DMS53 (cell line): ENCODE results near the gene SMAP2.

Experiments used
- DNase-seq: peaks from one replicate; lab custom pipeline; 2025; lab: John Stamatoyannopoulos, UW

The SMAP2 gene

DNA sequence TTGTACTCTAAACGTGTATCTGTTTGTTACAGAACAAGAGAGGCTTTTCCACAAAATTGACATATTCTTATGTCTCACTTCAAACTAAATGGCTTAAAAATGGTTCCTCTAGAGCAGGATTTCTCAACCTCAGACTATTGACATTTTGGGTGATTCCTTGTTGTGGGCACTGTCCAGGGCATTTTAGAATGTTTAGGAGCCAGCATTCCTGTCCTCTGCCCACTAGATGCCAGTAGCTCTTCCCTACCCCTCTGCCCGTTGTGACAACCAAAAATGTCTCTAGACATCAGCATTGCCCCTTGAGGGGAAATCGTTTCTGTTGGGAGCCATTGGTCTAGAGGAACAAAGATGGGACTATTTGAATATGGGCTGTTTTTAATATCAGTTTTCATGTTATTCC, 17.3 kb downstream of the SMAP2 start:
- no peak for DNase-seq

DNA sequence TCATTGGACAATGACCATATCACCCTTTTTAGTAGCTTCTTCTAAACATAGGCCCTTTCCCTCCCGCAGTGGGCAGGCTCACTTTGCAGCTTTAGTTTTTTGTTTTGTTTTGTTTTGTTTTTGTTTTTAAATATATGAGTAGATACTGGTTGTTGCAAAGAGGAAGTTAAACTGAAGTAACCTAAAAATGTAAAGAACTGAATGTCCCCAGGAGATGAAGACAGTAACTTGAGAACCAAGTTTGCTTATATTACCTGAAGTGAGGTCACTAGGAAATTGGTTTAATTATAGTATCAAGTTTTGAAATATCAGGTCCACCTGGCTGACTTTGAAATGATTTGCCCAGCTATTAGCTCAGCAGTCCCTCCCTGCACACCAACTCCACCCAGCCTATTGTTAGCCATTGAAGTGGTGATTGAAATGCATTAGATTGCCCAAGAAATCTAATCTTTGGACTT, 18.2 kb downstream of the SMAP2 start:
- DNase-seq: no peak

DNA sequence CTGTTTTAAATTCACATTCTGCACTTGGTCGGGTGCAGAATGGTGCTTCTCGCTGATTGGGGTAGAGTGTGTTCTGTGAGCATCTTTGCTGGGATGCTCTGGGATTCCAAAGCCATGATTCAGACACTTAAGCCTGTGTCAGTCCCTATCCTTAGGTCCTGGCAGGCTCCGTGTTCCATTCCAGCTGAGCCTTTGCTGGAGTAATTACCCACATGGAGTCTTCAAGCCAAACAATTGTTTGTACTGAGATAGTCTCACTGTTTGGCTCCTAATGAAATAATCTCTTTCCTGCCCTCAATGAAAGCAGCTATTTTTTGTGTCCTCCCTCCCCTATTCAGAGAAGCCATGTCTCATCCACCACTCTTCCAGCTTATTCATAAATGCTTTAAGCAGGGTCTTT, 18.7 kb downstream of the SMAP2 start:
- DNase-seq: no peak

DNA sequence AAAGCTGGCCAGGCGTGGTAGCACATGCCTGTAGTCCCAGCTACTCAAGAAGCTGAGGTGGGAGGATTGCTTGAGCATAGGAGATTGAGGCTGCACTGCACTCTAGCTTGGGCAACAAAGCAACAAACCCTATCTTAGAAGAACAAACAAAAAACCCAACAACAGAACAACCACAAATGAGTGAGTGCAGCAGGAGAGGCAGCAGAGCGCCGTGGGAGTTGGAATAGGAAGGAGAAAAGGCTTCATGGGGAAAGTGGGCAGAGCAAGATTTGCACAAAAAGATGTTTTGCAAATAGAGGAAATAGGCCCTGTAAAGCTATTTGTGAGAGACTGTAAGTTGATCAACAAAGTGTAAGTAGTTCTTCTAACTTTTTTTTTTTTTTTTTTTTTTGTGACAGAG, 19.6 kb downstream of the SMAP2 start:
- no peak for DNase-seq

DNA sequence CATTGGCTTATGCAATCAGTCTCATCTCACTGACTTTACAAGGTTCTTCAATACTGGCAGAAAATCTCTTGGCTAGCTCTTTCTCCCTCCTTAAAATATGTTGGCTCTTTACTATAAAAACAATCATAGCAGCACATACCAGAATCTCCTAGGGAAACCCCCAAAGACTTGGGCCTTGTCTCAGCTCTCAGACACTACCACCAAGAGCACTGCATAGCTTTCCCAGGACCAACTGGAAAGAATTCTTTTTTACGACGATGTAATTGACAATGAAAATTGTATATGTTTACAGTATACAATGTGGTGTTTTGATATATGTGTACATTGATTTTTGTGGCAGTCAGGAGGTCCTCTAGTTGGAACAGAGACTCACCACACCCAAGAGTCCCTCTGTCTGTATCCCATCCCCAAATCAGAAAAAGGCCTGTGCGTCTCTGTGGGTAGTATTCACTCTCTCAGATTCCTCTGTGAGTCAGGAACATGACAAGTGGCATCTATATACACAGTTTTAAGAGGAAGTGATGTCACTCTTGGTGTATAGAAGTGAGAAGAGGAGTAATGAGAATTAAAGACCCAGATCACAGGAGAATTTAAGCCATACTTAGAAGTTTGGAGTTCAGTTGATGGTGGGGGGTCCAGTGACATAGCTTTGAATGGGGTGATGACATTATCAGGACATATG, 21.1 kb downstream of the SMAP2 start:
- peak; percentile 69 for DNase-seq

DNA sequence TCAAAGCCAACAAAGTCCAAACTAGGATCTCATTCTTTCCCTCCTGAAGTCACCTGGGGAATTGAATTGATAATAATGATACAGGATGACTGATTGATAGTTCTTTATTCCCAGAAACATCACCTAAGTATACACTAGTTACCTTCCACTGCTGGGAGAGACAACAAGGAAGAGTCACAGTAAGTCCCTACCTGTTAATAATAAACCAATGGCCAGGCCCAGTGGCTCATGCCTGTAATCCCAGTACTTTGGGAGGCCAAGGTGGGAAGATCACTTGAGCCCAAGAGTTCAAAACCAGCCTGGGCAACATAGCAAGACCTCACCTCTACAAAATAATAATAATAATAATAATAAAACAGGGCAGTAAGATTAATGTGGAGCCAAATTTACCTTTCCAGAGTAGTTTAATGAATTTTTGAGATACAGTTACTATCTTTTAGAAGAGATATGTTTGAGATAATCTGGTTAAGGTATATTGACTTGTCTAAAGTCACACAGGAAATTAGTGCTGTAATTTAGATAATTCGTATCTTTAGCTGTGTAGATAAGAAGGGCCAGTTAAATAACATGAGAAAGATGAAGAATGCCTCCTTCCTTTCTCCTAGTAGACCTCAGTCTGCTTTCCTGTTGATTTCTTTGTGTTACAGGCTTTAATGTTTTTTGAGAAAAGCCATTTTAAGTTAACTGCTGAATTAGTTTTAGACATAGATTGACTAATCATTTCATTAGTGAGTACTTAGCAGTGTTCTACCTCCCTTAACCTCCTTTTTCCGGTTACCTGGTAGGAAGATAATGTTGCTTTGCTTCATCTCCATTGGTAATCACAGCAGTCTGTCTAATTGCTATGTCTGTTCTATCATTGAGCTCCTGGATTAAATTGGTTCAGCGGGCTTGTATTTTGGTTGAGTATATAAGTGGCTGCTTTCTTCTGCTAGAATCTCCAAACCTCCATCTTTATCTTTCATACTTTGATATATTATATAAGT, 22.0 kb downstream of the SMAP2 start:
- peak; percentile 34 for DNase-seq

DNA sequence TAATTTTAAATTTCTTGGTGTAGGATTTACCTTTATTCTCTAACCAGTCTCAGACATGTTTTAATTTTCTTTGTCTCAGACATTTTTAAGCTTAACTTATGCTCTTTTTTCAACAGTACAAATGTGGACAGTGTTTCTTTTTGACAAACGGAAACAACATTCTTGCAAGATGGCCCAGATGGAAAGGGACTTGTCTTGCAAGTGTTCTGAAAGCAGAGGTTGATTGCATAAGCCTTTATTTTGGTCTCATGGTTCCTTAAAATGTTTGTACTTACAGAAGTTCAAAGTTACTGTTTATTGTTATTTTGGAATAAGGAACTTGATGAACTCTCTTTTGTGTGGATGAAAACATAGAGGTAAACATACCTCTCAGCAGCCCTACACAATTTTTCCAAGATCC, 22.9 kb downstream of the SMAP2 start:
- no peak for DNase-seq

DNA sequence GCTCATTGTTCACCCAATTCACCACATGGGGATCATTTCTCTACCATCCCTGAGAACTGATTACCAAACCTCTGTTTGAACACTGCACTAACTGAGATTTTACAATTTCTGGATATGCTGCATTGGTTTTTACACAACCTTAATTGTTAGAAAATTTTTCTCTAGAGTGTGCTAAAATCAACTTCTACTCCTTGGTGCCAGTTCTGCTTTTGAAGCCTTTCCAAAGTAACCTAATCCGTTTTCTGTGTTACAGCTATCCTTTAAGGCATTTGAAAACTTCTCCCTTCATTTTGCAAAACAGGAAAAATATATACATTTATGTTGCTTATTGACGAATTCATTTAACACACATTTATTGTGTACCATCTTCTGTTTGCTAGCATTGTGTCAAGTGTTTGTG, 23.7 kb downstream of the SMAP2 start:
- no peak for DNase-seq

DNA sequence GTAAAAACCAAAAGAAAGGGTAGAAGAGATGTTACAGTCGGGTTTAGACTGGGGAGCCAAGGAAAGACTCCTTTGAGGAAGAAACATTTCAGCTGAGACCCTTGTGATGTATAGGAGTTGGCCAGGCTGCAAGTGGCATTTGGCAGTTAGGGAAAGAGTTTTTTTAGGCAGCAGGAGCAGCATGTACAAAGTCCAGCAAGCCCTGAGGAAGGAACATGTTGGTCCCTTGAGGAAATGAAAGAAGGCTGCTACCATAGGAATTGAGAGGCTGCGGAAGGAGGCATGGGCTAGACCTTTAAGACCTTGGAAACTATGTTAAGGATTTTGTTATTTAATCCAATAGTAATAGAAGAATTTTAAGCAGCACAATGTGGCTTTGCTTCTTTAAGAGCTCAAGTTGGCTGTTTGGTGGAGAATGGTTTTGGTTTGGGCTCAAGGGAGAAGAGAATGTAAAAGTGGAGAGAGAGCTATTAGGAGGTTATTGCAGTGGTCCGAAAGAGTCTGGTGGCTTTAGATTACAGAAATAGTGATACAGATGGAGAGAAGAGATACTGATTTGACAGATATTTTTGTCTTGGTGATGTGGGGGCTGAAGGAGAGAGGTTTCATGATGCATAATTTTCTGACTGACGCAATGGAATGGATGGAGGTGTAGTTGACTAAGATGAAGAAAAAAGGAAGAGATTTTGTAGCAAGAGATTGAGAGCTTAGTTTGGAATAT, 26.6 kb downstream of the SMAP2 start:
- no peak for DNase-seq

DNA sequence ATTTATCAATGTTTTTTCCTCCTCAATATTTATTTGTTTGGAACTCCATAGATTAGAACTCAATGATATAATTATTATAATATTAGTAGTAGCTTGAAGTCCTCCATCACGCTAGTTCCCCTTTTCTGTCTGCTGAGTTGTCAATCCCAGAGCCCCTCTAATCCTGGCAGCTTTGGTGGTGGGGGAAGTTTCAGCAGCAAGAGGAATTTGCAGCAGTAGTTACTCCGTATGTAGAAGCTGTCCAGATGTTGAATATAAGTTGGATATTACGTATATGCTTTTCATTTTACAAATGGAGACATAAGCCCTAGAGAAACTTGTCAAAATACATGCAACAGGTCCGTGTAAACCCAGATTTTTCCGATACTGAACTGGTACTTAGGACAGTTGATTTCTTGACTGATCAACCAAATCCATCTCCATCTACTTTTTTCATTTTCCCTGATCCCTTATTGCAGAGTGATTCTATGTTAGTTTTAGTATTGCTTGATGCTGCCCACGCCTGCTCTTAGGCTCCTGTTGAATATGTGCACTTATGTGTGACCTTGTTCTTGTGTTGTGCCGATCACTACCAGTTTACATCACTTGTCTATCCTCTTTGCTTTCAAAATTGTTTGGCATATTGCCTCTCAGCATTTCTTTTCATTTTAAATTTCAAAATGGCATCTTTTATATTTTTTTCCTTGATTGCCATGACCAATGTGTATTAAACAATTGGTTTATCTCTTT, 28.1 kb downstream of the SMAP2 start:
- DNase-seq: no peak

DNA sequence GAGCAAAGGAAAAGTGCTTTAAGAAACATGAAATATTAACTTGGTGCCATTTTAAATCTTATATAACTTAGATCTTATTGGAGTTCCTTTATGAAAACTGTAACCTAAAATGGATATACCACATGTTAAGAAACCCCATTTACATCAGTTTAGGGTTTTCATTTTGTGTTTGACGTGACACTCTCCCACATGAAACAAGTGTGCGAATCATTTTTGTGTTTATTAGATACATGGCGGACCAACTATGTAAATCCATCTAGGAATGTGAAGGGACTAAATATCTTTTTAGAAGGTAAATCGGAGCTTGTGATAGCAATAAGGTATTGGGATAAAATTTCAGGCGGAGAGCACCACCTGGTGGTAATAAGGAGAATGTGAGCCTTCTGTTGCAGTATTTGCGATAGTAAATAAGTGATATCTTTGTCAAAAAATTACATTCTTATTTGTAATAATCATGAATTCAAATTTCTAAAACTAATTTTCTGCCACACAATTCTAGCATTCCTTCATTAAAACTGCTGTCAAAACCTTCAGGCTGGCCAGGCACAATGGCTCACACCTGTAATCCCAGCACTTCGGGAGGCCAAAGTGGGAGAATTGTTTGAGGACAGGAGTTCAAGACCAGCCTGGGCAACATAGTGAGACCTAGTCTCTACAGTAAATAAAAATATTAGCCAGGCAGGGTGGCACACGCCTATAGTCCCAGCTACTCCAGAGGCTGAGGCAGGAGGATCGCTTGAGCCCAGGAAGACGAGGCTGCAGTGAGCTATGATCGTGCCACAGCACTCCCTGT, 31.3 kb downstream of the SMAP2 start:
- peak; percentile 70 for DNase-seq

DNA sequence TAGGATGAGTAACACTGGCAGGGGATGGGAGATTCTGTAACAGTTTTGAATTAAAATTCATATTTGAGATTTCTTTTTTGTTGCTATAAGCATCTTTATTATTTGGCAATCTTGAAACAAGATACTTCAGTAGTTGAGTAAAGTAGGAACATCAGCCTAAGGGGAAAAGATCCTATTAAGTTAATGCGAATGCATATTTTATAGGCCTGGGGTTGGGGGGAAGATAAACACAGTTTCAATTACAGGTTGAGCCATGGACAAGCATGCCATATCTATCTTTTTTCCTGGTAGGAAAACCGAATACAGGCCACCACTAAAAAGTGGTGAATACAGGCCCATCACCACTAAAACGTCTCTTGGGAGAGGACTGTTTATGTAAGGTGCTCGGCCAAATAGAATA, 32.3 kb downstream of the SMAP2 start:
- DNase-seq: no peak

DNA sequence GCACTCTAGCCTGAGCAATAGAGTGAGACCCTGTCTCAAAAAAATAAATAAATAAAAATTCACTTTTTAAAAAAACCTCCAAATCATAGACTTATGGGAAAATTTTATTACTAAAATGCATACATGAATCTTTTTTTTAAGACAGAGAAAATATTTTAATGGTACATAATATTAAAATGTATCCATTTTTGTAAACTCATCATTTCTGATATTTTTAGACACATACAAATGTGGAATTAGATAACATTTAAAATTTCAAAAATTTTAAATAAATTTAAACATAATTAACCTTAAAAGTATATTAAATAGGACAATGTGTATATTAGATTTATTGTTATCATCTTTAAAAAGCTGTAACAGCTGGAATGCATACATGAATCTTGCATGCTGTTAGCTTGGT, 33.9 kb downstream of the SMAP2 start:
- no peak for DNase-seq

DNA sequence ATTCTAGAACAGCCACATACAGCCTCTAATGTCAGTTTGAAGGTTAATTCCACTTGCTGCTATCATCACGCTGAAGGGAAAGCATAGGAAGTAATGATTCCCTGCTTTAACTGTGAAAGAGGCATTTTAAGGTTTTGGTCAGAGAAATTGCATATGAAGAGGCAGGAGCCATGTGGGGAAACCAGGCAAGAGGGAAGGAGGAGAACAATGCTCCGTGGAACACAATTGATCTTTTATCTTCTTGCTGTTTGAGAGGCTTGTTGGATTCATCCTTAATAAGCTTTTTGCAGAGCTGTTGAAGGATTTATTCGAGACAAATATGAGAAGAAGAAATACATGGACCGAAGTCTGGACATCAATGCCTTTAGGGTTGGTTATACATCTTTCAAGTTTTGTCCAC, 35.9 kb downstream of the SMAP2 start:
- no peak for DNase-seq

DNA sequence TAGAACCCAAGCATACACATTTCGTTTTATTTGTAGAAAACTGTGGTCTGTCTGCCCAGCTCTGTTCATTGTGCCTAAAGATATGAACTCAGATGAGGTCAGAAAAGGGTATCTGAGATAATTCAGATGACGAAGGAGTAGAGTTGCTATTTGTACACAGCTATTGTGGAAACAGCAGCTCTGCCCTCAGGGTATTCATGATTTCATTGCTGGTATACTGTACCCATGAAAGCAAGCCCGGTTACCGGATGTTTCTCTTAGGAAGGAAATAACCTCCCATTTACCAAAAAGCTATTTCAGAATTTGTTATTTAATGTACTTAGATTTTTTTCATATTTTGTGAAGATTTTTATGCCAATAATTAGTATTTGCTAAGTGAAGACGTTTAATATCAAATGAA, 37.8 kb downstream of the SMAP2 start:
- no peak for DNase-seq

DNA sequence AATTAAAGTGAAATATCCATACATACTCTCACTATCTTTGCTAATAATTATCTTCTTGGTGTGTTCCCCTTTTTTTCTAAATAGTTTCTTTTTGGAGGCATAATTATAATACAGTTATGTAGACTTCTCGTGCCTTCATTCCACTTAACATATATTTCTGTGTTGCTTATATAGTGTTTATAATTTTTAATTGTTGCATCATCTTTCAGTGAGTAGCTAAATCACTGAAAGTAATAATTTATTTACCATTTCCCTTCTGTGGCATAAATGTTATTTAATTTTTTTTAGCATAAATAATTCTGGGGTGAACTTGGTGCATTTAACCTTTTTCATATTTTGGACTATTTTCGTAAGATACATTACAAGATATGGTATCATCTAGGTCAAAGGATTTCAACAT, 38.3 kb downstream of the SMAP2 start:
- DNase-seq: no peak

DNA sequence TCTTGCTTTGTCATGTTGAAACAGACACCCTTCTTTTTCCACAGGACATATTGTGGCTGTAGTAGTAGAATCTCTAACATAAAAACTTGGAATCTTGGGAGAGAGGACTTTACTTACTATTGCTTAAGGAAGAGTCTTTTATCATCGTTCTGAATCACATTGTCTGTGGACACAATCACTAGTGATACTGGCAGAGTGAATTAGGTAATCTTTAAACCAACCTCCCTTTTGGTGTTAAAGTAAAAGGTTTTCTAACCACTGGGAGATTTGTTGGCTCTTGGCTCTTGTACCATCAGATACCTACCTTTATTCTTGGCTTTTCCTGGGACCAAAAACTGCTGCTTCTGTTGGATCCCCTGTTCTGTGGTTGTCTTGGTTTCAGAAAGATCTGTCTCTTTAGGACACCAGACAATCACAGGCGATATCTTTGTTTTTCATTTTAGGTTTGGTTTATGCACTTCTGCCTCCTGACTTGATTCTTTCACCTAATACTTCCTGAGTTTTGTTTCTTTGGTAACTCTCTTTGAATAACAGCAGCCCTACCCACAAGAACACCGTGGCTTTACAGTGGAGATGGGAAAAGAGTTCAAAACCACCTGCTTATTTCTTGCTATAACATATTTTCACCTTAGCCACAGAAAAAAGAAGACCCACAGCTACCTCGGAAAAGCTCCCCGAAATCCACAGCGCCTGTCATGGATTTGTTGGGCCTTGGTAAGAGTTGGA, 40.2 kb downstream of the SMAP2 start:
- DNase-seq: no peak

DNA sequence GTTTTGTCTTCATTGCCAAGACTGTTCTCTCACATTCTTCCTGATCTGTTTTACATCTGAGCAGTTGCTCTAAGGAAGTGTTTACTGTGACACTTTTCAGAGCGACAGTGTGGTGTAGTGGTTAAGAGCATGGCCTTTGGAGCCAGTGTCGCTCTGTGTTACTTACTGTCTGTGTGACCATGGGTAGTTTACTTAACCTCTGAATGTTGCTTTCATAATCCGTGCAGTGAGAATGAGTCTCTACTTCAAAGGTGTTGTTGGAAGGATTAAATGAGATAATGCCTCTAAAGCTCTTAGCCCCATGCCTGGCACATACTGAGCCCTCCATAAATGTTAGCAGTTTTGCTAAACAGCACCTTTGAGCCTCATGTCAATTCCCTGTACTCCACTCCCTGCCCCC, 40.8 kb downstream of the SMAP2 start:
- no peak for DNase-seq

DNA sequence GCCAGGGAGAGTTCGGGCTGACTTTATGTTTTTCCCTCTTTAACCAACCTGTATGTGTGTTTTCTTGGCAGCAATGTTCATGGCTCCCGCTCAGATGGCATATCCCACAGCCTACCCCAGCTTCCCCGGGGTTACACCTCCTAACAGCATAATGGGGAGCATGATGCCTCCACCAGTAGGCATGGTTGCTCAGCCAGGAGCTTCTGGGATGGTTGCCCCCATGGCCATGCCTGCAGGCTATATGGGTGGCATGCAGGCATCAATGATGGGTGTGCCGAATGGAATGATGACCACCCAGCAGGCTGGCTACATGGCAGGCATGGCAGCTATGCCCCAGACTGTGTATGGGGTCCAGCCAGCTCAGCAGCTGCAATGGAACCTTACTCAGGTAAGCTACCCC, 43.2 kb downstream of the SMAP2 start:
- DNase-seq: no peak
